Karpas-422 (cell line): ENCODE data around the gene RPGRIP1L. TPM values are rescaled to one million over a fixed set of nuclear protein-coding genes. Genes with fewer than 3 reads are reported as not detected.

Experiments
- DNase-seq: peaks from one replicate; pipeline ENCODE4 v3.0.0-alpha.2; 2015
- H2AFZ ChIP-seq: fragments of 200-600 bp; sonication (generic); 2 replicates; pipeline ENCODE4 v1.6.1; 2014; ENCODE audit warnings: antibody characterized with exemption, low read length, mixed read lengths
- H3K27ac ChIP-seq: fragments of 200-600 bp; sonication (generic); 2 replicates; pipeline ENCODE4 v1.5.1; 2014; ENCODE audit warnings: mild to moderate bottlenecking, low read length, moderate library complexity
- H3K27me3 ChIP-seq: fragments of 200-600 bp; sonication (generic); 2 replicates; pipeline ENCODE4 v1.6.1; 2014; ENCODE audit warnings: low read length, mixed read lengths
- H3K36me3 ChIP-seq: fragments of 200-600 bp; sonication (generic); 2 replicates; pipeline ENCODE4 v1.6.1; 2014; ENCODE audit warnings: low read length, mixed read lengths; ENCODE audit not compliant: insufficient read depth
- H3K4me1 ChIP-seq: fragments of 200-600 bp; sonication (generic); 2 replicates; pipeline ENCODE4 v1.6.1; 2014; ENCODE audit warnings: mild to moderate bottlenecking, low read length, mixed read lengths
- H3K4me2 ChIP-seq: fragments of 200-600 bp; sonication (generic); 2 replicates; pipeline ENCODE4 v1.6.1; 2014; ENCODE audit warnings: low read length, low read depth, mild to moderate bottlenecking; ENCODE audit not compliant: poor library complexity, severe bottlenecking
- H3K4me3 ChIP-seq: fragments of 200-600 bp; sonication (generic); 2 replicates; pipeline ENCODE4 v1.5.1; 2014; ENCODE audit warnings: mild to moderate bottlenecking, antibody characterized with exemption, low read length, mixed read lengths
- H3K79me2 ChIP-seq: fragments of 200-600 bp; sonication (generic); 2 replicates; pipeline ENCODE4 v1.6.1; 2014; ENCODE audit warnings: mild to moderate bottlenecking, low read length, mixed read lengths
- H3K9ac ChIP-seq: fragments of 200-600 bp; sonication (generic); 2 replicates; pipeline ENCODE4 v1.6.0; 2014; ENCODE audit warnings: low read length
- H3K9me2 ChIP-seq: fragments of 200-600 bp; sonication (generic), shearing (Covaris generic); replicated peaks from 2 replicates; pipeline ENCODE4 v1.6.0; 2014; ENCODE audit warnings: mild to moderate bottlenecking, low read length, moderate library complexity; ENCODE audit not compliant: insufficient read depth
- H3K9me3 ChIP-seq: fragments of 300-700, 200-600 bp; sonication (generic); 2 replicates; pipeline ENCODE4 v1.6.1; 2014; ENCODE audit warnings: low read length, mixed read lengths
- H4K20me1 ChIP-seq: fragments of 200-600 bp; sonication (generic); 2 replicates; pipeline ENCODE4 v1.6.1; 2014; ENCODE audit warnings: mild to moderate bottlenecking, antibody characterized with exemption, low read length, low read depth; ENCODE audit not compliant: insufficient read depth
- total RNA-seq: library from RNA; depleted of rRNA; stranded (reverse); fragments of >200 nt; shearing (Covaris generic); gene quantifications from 2 replicates; pipeline ENCODE4 v1.2.3, GENCODE V29; 2014; ENCODE audit warnings: low replicate concordance

RPGRIP1L gene
- total RNA-seq, 1 experiment from 2014 or later: 19.1 TPM

DNA sequence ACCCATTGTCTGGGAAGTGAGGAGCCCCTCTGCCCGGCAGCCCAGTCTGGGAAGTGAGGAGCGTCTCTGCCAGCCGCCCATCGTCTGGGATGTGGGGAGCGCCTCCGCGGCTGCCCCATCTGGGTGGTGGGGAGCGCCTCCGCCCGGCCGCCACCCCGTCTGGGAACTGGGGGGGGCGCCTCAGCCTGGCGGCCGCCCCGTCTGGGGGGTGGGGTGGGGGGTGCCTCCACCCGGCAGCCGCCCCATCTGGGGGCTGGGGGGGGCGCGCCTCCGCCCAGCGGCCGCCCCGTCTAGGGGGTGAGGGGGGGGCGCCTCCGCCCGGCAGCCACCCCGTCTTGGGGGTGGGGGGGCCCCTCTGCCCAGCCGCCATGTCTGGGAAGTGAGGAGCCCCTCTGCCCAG is 78.4 kb downstream of the RPGRIP1L start:
- Histone ChIP-seq H3K9ac (no peak overlapping the region), H3K27ac (no peak overlapping the region), H3K27me3 (no peaks in the 10 kb centered on the region), H3K79me2 (no peaks in the 10 kb centered on the region), H3K9me2 (no peaks in the 10 kb centered on the region), H4K20me1 (no peaks in the 10 kb centered on the region), H3K4me3 (no peak overlapping the region), H3K4me1 (peaks cover 74% of the 10 kb centered on the region), H2AFZ (no peak overlapping the region), H3K4me2 (no peak overlapping the region), H3K9me3 (no peaks in the 10 kb centered on the region), H3K36me3 (no peaks in the 10 kb centered on the region)
- DNase-seq: no peak

DNA sequence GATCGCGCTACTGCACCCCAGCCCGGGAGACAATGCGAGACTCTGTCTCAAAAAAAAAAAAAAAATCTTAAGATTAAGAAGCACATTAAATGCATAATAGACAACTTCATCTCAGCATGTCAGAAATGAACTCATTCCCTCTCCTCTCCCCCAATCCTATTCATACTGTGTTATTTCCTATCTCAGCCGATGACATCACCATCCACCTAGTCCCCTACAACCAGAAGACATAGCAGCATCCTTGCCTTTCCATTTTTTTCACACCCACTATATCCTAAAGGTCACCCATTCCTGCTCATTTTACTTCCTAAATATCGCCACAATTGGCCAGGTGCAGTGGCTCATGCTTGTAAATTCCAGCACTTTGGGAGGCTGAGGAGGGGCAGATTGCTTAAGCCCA is 81.3 kb downstream of the RPGRIP1L start:
- Histone ChIP-seq H2AFZ (no peak overlapping the region), H3K9me2 (no peaks in the 10 kb centered on the region), H3K9ac (no peak overlapping the region), H4K20me1 (no peaks in the 10 kb centered on the region), H3K27me3 (no peaks in the 10 kb centered on the region), H3K36me3 (no peaks in the 10 kb centered on the region), H3K9me3 (no peaks in the 10 kb centered on the region), H3K4me3 (no peak overlapping the region), H3K79me2 (peaks cover 8% of the 10 kb centered on the region; the same call in 1 of the 2 replicates), H3K4me2 (no peak overlapping the region), H3K27ac (peak overlapping the region; percentile 86), H3K4me1 (peaks cover 77% of the 10 kb centered on the region)
- no peak for DNase-seq

DNA sequence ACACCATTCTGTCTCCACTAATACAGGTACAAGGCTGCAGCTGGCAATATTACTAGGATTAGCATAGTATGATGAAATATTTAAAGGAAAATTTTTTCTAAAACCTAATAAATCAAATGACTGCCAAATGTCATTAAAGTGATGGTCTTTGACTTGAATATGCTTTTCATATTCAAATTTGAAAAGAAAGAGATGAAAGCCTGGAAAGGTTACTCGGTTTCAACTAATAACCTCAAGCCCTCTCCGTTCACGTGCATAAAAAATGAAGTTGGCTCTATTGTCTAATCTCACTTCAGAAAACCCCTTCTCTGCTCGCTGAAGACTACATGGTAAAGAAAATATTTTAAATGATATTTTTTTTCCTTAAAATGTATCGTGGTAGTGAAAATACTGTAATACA is 83.2 kb downstream of the RPGRIP1L start:
- Histone ChIP-seq H3K9me2 (no peaks in the 10 kb centered on the region), H3K9me3 (no peaks in the 10 kb centered on the region), H3K27me3 (no peaks in the 10 kb centered on the region), H3K4me3 (peak overlapping the region; percentile 58), H4K20me1 (no peaks in the 10 kb centered on the region), H3K9ac (peak overlapping the region; percentile 64), H3K36me3 (no peaks in the 10 kb centered on the region), H3K4me1 (peaks cover 71% of the 10 kb centered on the region), H3K4me2 (peak overlapping the region; percentile 90), H3K27ac (peak overlapping the region; percentile 97), H2AFZ (no peak overlapping the region), H3K79me2 (peaks cover 14% of the 10 kb centered on the region; the same call in 1 of the 2 replicates)
- peak; percentile 88 for DNase-seq

DNA sequence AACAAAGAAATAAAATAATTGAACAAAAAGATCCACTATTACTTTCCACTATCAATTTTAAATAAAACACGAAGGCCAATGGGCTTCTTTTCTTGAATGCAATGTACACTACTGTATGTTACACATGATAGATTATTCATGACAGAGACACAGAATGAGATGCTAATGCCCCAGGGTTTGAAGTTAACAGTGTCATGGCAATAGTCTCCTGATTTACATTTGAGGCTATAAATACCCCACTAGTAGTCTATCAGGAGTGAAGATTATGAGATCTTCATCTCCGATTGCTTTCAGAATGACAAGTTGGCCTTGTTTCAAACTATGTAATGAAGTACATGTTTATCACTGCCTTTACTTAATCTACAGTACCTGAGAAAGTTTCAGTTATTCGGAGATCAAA is 84.4 kb downstream of the RPGRIP1L start:
- H3K4me1 ChIP-seq: peaks cover 71% of the 10 kb centered on the region

GRCh38 chr16:53614346-53614745 is 89.3 kb downstream of the RPGRIP1L start:
- Histone ChIP-seq H2AFZ (no peak overlapping the region), H3K9me3 (no peaks in the 10 kb centered on the region), H3K9ac (no peak overlapping the region), H3K36me3 (0 out of 2 replicates have a peak, but pooled peaks cover 6% of the 10 kb centered on the region), H3K4me2 (no peak overlapping the region), H3K4me3 (no peak overlapping the region), H4K20me1 (no peaks in the 10 kb centered on the region), H3K27me3 (no peaks in the 10 kb centered on the region), H3K4me1 (peaks cover 35% of the 10 kb centered on the region), H3K9me2 (no peaks in the 10 kb centered on the region), H3K27ac (peak overlapping the region; percentile 14; the same call in 1 of the 2 replicates), H3K79me2 (peaks cover 26% of the 10 kb centered on the region)
- DNase-seq: no peak

More for the DNA sequence above, 84.4 kb downstream of the RPGRIP1L start:
- H2AFZ ChIP-seq: no peak overlapping the region
- peak overlapping the region; percentile 64 for H3K9ac ChIP-seq
- H4K20me1 ChIP-seq: no peaks in the 10 kb centered on the region
- peak overlapping the region; percentile 58 for H3K4me3 ChIP-seq
- H3K79me2 ChIP-seq: peaks cover 16% of the 10 kb centered on the region; the same call in 1 of the 2 replicates
- H3K4me2 ChIP-seq: peak overlapping the region; percentile 90
- H3K9me3 ChIP-seq: no peaks in the 10 kb centered on the region
- H3K36me3 ChIP-seq: no peaks in the 10 kb centered on the region
- H3K27ac ChIP-seq: peak overlapping the region; percentile 97
- H3K9me2 ChIP-seq: no peaks in the 10 kb centered on the region
- peak; percentile 92 for DNase-seq
- H3K27me3 ChIP-seq: no peaks in the 10 kb centered on the region

DNA sequence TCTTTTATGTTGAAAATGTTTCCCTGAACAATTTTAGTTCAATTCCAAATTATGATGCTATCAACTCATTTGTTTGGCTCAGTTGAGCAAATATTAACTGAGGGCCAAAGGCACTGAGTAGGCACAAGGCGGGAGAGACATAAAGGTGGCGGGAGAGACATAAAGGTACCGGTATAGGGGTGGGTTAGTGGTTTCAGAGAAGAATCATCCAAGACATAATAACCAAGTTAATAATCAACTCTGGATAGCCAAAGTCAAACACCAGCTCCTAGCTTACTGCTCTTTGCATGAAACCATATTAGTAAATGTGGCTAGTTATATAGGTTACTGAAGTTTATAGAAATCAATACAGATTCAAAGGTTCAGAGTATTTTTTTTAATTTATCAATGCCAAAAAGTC is 91.7 kb downstream of the RPGRIP1L start:
- H3K9ac ChIP-seq: no peak overlapping the region
- H3K9me2 ChIP-seq: no peaks in the 10 kb centered on the region
- no peak for DNase-seq
- H3K9me3 ChIP-seq: no peaks in the 10 kb centered on the region
- no peak overlapping the region for H3K4me3 ChIP-seq
- H3K36me3 ChIP-seq: 0 out of 2 replicates have a peak, but pooled peaks cover 6% of the 10 kb centered on the region
- H3K79me2 ChIP-seq: peaks cover 17% of the 10 kb centered on the region; the same call in 1 of the 2 replicates
- H2AFZ ChIP-seq: no peak overlapping the region
- no peaks in the 10 kb centered on the region for H3K27me3 ChIP-seq
- H3K4me1 ChIP-seq: peaks cover 28% of the 10 kb centered on the region
- no peaks in the 10 kb centered on the region for H4K20me1 ChIP-seq
- H3K4me2 ChIP-seq: no peak overlapping the region
- no peak overlapping the region for H3K27ac ChIP-seq

GRCh38 chr16:53611179-53611696 is 92.4 kb downstream of the RPGRIP1L start:
- Histone ChIP-seq H3K27me3 (no peaks in the 10 kb centered on the region), H3K4me3 (no peak overlapping the region), H2AFZ (no peak overlapping the region), H3K9ac (no peak overlapping the region), H4K20me1 (no peaks in the 10 kb centered on the region), H3K36me3 (0 out of 2 replicates have a peak, but pooled peaks cover 6% of the 10 kb centered on the region), H3K79me2 (peaks cover 12% of the 10 kb centered on the region; the same call in 1 of the 2 replicates), H3K4me1 (peaks cover 25% of the 10 kb centered on the region), H3K9me3 (no peaks in the 10 kb centered on the region), H3K9me2 (no peaks in the 10 kb centered on the region), H3K4me2 (no peak overlapping the region), H3K27ac (no peak overlapping the region)
- no peak for DNase-seq

GRCh38 chr16:53609536-53609935 is 94.1 kb downstream of the RPGRIP1L start:
- peaks cover 21% of the 10 kb centered on the region for H3K4me1 ChIP-seq

More at GRCh38 chr16:53609536-53609935, 94.1 kb downstream of the RPGRIP1L start:
- Histone ChIP-seq H2AFZ (no peak overlapping the region), H3K27ac (peak overlapping the region; percentile 18; the same call in 1 of the 2 replicates), H3K9me3 (no peaks in the 10 kb centered on the region), H4K20me1 (no peaks in the 10 kb centered on the region), H3K4me2 (no peak overlapping the region), H3K79me2 (peaks cover 12% of the 10 kb centered on the region; the same call in 1 of the 2 replicates), H3K27me3 (no peaks in the 10 kb centered on the region), H3K36me3 (peaks cover 8% of the 10 kb centered on the region; the same call in 1 of the 2 replicates), H3K9me2 (no peaks in the 10 kb centered on the region), H3K4me3 (no peak overlapping the region), H3K9ac (no peak overlapping the region)
- no peak for DNase-seq
